GM18505 (cell line): ENCODE data around the gene ARSG.

ENCODE experiments used
- ATAC-seq: cut with Tn5 transposase; IDR thresholded peaks from one replicate; pipeline ENCODE4 v1.9.1; 2021; ENCODE audit not compliant: unreplicated experiment
- POLR2A ChIP-seq: IDR thresholded peaks from 4 replicates; pipeline ENCODE4 v1.6.1; 2011; ENCODE audit warnings: borderline replicate concordance; ENCODE audit not compliant: insufficient read depth, insufficient read length; ENCODE audit errors: extremely low read depth

ARSG gene

GRCh38 chr17:68446626-68447041, 155.3 kb downstream of the ARSG start:
- TF ChIP-seq POLR2A = no peak
- no peak for ATAC-seq

GRCh38 chr17:68449021-68449739, 157.9 kb downstream of the ARSG start:
- TF ChIP-seq POLR2A = no peak
- no peak for ATAC-seq

GRCh38 chr17:68450391-68450790, 159.1 kb downstream of the ARSG start:
- TF ChIP-seq POLR2A = no peak
- no peak for ATAC-seq

- no peak for TF ChIP-seq POLR2A
- no peak for ATAC-seq
These were observed 159.5 kb downstream of the ARSG start for GRCh38 chr17:68450801-68451200.

GRCh38 chr17:68451670-68452354, 160.5 kb downstream of the ARSG start:
- TF ChIP-seq POLR2A = no peak
- no peak for ATAC-seq

GRCh38 chr17:68452724-68453290, 161.5 kb downstream of the ARSG start:
- ATAC-seq = no peak
- no peak for TF ChIP-seq POLR2A

GRCh38 chr17:68453991-68454665, 162.8 kb downstream of the ARSG start:
- TF ChIP-seq POLR2A = no peak
- ATAC-seq = no peak

GRCh38 chr17:68455901-68456338, 164.6 kb downstream of the ARSG start:
- no peak for TF ChIP-seq POLR2A
- ATAC-seq = no peak

GRCh38 chr17:68456339-68457167, 165.3 kb downstream of the ARSG start:
- no peak for ATAC-seq
- TF ChIP-seq POLR2A = no peak

- TF ChIP-seq POLR2A = no peak
- peak; percentile 25 for ATAC-seq
These were observed 165.9 kb downstream of the ARSG start, which contains the start of gene WIPI1 for GRCh38 chr17:68457168-68457538. Gene WIPI1, minus strand, starts transcription at chr17:68457496. Its CDS starts 75 bp downstream, at chr17:68457421.

GRCh38 chr17:68457539-68458259, 166.4 kb downstream of the ARSG start:
- TF ChIP-seq POLR2A = peak; percentile 91
- ATAC-seq = peak; percentile 78
